Sigmoid colon (tissue), 4 donors: Measurements from ENCODE around the gene SACM1L.

ENCODE experiments used
- CTCF ChIP-seq, 4 experiments: fragments of 450-650 bp in 3 of 4; fragments of 200-600 bp in 1 of 4; IDR thresholded peaks; one replicate each; pipeline ENCODE4 v1.5.1; 2016 to 2019; ENCODE audit warnings: antibody characterized with exemption in 4 of 4, mild to moderate bottlenecking in 3 of 4, moderate library complexity in 2 of 4
- POLR2A ChIP-seq, 2 donors: fragments of 450-650 bp; IDR thresholded peaks; one replicate each; pipeline ENCODE4 v1.6.1; 2016; ENCODE audit warnings: antibody characterized with exemption in 2 of 2, mild to moderate bottlenecking in 2 of 2, moderate library complexity in 2 of 2
- POLR2AphosphoS5 ChIP-seq, 4 donors: sonication (generic); formaldehyde crosslinking; IDR thresholded peaks; one replicate each; pipeline ENCODE4 v1.6.1; 2017; ENCODE audit warnings: antibody characterized with exemption in 4 of 4

GRCh38 chr3:45793482-45794176 is 104.4 kb downstream of the SACM1L start:
- no peak for TF ChIP-seq CTCF (IDR thresholded peaks at IDR 0.05)
- no peak for TF ChIP-seq POLR2A (IDR thresholded peaks at IDR 0.05)
- no peak for TF ChIP-seq POLR2AphosphoS5 (IDR thresholded peaks at IDR 0.05)
